Measurements from ENCODE around the gene SCYL1. TPM values are rescaled to one million over a fixed set of nuclear protein-coding genes. Genes with fewer than 3 reads are reported as not detected.

Gene SCYL1
- total RNA-seq, 1 donor from 2014 or later = 61.2 TPM

GRCh38 chr11:65547446-65548125, 22.7 kb downstream of the SCYL1 start:
- ATAC-seq = no peak
- intact Hi-C loops (cut with DNase I) = no loop called here
- Histone ChIP-seq H3K9me3 (no peaks in the 10 kb centered on the region), H3K27ac (no peak overlapping the region), H3K4me1 (peaks cover 25% of the 10 kb centered on the region), H3K4me3 (no peak overlapping the region), H3K36me3 (peaks cover 29% of the 10 kb centered on the region), H3K27me3 (ENCODE audit: low read depth) (no peaks in the 10 kb centered on the region)
- DNase-seq = no peak
- TF ChIP-seq CTCF (IDR thresholded peaks at IDR 0.05) = no peak

- H3K4me3 ChIP-seq = no peak overlapping the region
- H3K36me3 ChIP-seq = peaks cover 32% of the 10 kb centered on the region
- H3K4me1 ChIP-seq = peaks cover 29% of the 10 kb centered on the region
- ATAC-seq = no peak
- no peak for TF ChIP-seq CTCF (IDR thresholded peaks at IDR 0.05)
- H3K27me3 ChIP-seq (ENCODE audit: low read depth) = no peaks in the 10 kb centered on the region
- no peak overlapping the region for H3K27ac ChIP-seq
- intact Hi-C loops (cut with DNase I) = no loop called here
- no peak for DNase-seq
- no peaks in the 10 kb centered on the region for H3K9me3 ChIP-seq
These were observed 23.5 kb downstream of the SCYL1 start for GRCh38 chr11:65548395-65548794.

- intact Hi-C loops (cut with DNase I) = no loop called here
- TF ChIP-seq CTCF (IDR thresholded peaks at IDR 0.05) = no peak
- Histone ChIP-seq H3K27me3 (ENCODE audit: low read depth) (no peaks in the 10 kb centered on the region), H3K4me1 (peaks cover 32% of the 10 kb centered on the region), H3K9me3 (no peaks in the 10 kb centered on the region), H3K27ac (no peak overlapping the region), H3K36me3 (peaks cover 38% of the 10 kb centered on the region), H3K4me3 (no peak overlapping the region)
- DNase-seq (no peak), ATAC-seq (no peak)
These were observed 24.2 kb downstream of the SCYL1 start for GRCh38 chr11:65549096-65549495.

GRCh38 chr11:65551572-65552387, 26.9 kb downstream of the SCYL1 start:
- ATAC-seq (peak; percentile 80), DNase-seq (peak; percentile 84)
- Histone ChIP-seq H3K27ac (no peak overlapping the region), H3K9me3 (no peaks in the 10 kb centered on the region), H3K36me3 (peaks cover 32% of the 10 kb centered on the region), H3K27me3 (ENCODE audit: low read depth) (no peaks in the 10 kb centered on the region), H3K4me1 (peaks cover 50% of the 10 kb centered on the region), H3K4me3 (no peak overlapping the region)
- TF ChIP-seq CTCF (IDR thresholded peaks at IDR 0.05) = peak; percentile 68
- intact Hi-C loops (cut with DNase I) = no loop called here

GRCh38 chr11:65552388-65552951, 27.6 kb downstream of the SCYL1 start:
- TF ChIP-seq CTCF (IDR thresholded peaks at IDR 0.05) = no peak
- peaks cover 29% of the 10 kb centered on the region for H3K36me3 ChIP-seq
- H3K27me3 ChIP-seq (ENCODE audit: low read depth) = no peaks in the 10 kb centered on the region
- peaks cover 49% of the 10 kb centered on the region for H3K4me1 ChIP-seq
- ATAC-seq = peak; percentile 7 to 12
- H3K27ac ChIP-seq = no peak overlapping the region
- H3K9me3 ChIP-seq = no peaks in the 10 kb centered on the region
- H3K4me3 ChIP-seq = no peak overlapping the region
- DNase-seq = no peak
- intact Hi-C loops (cut with DNase I) = no loop called here

Measured in lower lobe of right lung (tissue), 2 donors.